ENCODE data around the gene HOXB4.
A peak's percentile ranks its signal among the peaks of the same experiment; 100 is the strongest.

The HOXB4 gene

DNA sequence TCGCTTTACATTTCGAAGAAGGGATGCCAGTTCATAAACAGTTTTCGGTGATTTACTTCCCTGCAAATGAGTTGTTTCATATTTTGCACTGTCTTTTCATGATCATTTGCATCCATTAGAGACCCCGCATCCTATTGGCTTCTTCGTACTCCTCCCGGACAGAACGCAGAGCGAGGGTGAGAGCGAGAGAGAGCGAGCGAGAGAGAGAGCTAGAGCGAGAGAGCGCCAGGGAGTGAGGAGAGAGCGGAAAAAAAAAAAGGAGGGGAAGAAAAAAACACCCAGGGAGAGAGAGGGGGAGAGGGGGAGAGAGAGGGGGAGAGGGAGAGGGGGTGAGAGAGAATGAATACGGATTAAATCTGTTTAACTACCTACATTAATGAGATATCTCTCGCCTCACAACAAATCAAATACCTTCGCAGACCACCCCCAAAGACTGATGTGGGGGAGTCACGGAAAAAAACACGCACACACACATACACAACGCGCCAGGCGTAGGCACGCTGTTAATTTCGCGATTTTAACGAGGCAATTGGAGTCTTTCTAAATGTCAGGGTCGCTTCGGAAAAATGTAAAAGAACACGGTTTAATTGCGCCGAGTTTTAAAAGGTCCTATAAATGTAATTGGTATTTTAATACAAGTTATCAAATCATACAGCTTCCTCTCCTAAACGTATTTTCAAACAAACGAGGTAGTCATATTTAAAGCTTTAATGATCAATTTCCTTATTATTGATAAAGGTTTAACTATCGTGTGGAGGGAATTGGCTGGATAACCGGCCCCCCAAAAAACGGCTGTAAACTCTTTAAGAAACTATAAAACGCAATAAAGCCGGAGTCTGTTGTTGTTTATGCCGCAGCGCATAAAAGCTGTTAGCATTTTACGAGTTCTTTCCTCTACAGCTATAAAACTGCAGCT lies 37.2 kb upstream of the HOXB4 start, which contains the start of gene HOXB8:
Gene HOXB8, minus strand, starts transcription at position 246 of the 916 bp plus-strand sequence. CDS start 588 bp downstream, outside the sequence.
- DNase-seq (ENCODE audit: low spot score), result no peak

DNA sequence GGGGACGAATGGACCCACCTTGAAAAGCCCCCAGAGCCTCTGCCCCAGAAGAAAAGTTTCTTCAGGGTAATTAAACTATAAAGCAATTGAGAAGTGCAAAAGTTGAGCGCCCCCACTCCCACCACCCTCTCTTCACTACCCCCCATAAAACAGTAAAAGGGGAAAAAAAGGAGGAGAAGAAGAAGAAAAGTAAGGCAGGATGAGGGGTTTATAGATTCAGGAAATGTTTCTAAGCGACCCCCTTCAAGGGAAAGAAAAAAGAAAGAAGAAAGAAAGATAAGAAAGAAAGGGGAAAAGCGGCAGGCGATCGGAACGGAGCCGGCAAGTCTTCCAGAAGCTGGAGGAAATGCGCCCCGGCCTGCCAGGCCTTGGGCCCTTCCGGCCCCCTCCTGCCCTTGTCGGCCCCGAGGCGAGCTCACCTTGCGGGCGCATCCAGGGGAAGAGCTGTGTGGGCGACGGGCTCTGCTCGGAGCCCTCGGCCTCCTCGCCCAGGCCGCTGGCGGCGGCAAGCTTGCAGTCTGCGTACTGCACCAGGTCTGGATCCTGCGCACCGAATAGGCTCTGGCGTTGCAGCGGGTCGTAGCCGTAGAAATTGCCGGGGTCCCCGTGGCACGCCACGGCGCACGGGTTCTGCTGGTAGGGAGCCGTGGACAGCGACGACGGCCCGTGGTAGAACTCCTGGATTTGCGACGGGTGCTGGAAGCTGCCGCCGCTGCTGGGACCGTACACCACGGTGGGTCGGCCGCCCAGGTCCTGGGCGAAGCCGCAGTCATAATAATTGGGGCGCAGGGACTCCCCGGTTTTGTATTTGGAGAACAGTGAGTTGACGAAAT lies 35.9 kb upstream of the HOXB4 start:
- DNase-seq (ENCODE audit: low spot score), result no peak

DNA sequence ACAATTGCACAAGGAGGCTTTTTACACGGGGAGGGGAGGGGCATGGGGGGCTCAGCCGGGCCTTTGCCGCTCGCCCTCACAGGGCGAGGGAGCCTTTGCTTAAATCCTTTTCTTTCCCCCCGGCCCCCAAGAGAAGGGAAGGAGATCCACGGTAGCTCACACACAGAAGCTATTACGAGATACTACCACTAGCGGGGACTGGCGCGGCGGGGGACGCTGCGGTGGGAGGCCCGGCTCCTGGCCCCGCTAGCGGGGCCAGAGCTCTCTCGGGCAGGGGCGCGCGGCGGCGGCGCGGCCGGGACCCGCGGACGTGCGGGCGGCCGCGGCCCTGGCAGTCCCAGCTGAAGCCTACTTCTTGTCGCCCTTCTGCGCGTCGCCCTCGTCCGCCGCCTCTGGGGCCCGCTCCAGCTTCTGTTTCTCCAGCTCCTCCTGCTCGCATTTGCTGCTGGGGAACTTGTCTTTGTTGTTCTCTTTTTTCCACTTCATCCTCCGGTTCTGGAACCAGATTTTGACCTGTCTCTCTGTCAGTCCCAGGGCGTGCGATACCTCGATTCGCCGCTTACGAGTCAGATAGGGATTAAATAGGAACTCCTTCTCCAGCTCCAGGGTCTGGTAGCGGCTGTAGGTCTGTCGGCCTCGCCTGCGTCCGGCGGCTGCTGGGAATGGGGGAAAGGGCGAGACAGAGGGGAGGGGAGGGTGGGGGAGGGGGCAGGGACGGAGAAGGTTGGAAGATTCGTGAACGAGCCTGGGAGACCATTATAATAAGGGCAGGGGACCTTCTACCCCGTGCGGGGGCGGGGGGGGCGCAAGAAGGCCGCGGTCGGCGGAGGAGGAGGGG lies 34.9 kb upstream of the HOXB4 start:
- DNase-seq (ENCODE audit: low spot score), result no peak

DNA sequence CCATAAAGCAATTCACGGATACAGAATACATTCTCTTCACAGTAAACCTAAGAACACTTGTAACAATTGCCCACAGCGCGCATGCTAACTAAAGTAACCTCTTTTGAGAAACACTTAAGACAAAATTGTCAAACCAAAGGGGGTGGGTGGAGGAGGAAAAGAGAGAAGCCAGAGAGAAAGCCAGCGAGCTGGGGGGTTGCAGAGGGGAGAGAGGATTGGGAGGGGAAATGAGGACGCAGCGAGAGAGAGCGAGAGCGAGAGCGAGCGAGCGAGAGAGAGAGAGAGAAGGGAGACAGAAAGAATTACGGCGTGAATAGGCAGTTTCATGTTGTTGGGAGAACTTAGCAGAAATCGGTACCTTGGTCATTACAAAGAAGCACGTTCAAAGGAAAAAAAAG lies 34.3 kb upstream of the HOXB4 start:
- no peak for DNase-seq (ENCODE audit: low spot score)

DNA sequence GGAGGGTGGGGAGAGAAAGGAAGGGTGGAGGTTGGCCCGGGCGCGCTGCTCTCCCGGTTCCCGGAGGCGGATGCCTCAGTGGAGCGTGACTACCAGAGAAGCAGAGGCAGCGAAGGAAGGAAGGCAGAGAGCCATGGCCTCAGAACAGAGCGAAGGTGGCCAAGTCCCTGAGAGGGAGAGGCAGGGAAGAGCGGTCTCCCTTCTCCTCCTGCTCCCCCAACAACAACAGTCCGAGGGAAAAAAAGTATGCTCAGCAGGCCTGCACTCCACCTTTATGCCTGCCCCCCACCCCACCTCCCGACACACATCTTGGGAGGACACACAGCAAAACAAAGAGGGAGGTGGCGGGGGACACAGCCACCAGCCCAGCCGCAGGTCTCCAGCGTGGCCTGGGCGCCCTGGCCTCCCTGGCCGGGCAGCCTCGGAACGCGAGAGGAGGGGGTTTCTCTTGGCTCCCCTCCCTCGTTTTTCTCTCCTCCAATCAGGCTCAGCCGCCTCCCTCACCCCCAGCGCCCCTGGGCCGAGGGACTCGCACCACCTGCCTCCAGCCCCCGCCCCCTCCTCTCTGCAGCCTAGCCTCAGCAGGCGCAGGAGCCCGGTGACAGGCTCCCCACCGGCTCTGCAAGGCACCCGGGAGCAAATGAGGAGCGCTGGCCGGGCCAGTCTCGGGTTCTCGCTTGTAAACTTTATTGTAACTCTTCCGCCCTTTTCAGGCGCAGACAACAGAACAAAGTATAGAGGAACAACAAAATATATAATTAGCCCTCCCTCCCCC lies 33.7 kb upstream of the HOXB4 start:
- DNase-seq (ENCODE audit: low spot score), result no peak

DNA sequence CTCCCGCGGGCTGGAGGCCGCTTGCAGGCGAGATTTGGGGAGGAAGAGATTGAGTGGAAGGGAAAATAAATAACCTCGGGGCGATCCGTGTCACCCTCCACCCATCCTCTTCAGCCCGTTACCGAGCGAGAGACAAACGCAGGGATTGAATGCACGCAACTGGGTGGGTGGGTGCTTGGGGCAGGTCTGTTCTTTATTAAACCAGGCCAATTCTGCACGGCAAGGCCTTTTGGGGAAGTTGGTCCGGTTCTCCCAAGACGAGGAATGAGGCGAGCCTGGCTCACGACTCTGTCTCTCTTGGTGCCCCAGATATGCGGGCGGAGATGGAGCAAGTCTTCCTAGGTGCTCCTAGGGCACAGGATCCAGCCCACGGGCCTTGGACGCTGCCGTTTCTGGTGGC lies 33.1 kb upstream of the HOXB4 start:
- no peak for DNase-seq (ENCODE audit: low spot score)

DNA sequence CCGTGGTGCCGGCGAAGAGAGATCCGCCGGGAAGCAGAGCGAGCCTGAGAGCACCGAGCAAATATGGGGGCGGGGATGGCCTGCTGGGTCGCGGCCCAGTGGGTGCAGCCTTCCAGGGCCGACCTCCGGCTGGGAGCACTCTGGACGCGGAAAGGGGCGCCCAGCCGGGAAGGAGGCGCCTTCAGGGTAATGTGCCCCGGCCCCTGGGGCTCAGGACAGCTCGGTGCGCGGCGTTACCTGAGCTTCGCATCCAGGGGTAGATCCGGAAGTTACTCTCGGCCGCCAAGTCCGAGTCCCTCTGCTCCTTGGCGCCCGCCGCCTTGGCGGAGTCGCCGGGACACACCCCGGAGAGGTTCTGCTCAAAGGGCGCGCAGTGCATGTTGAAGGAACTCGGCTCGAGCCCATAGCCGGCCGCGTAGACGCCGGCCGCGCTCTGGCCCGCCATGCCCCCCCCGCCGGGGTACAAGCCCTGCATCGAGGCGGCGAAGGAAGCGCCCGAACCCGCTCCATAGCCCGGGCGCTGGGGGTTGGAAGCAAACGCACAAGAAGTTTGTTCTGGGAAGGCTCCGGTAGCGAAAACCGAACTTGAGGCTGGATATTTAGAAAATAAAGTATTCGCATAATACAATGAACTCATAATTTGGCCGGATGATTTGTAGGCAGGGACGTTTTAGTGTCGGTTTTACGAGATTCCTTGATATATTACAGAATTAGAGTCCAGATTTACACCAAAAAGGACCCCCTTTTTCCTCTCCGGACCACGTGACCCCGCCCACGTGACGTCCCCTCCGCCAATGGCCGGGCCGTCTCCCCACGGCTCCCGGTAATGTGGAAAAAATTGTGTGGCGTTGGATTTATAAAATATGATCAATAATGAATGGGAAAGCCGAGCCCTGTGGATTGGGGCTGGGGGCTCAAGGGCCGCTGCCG lies 32.4 kb upstream of the HOXB4 start, which contains the start of gene HOXB7:
Gene HOXB7, minus strand, starts transcription at position 736 of the 930 bp plus-strand sequence. Its CDS starts 99 bp downstream, at position 637.
- peak; percentile 35 for DNase-seq (ENCODE audit: low spot score)

DNA sequence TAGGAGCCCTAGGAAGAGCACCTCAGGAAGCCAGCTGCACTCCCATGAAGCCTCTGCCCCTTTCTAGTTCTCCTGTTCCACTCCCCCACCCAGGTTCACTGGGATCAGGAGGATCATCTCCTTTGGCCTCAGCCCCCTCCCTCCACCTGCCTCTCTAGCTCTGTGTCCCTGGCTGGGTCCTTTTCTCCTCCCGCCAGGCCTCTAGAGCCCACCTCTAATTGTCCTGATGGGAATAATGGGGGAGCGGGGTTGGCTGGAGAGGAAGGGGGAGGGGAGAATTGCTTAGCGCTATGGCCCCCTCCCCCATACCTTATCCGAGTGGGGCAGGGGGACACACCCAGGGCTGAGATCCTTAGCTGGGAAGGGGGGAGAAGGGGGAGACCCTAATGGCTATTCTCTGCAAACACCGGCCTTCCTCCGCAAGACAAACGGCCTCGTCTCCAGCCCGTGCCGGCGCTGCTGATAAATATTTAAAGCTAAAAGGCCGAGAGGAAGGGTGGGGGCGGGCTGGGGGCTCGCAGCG lies 31.7 kb upstream of the HOXB4 start:
- DNase-seq (ENCODE audit: low spot score), result no peak

DNA sequence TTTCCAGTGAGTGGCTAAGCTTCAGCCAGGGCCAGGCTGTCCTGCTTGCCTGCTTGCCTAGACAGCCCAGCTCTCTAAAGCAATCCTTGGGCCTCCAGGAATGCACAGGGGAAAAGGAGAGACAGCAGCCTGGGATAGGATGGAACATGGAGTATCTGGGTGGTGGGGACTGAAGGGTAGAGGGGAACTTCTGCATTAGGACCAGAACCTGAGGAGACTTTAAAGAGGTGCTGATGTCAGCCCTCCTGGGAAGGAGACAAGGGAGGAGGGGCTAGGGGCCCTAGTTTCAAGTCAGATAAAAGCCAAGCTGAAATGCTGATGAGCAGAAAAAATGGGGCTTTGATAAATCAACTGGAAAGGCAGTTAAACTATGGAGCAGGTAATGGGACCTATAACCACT lies 30.9 kb upstream of the HOXB4 start:
- DNase-seq (ENCODE audit: low spot score), result no peak

DNA sequence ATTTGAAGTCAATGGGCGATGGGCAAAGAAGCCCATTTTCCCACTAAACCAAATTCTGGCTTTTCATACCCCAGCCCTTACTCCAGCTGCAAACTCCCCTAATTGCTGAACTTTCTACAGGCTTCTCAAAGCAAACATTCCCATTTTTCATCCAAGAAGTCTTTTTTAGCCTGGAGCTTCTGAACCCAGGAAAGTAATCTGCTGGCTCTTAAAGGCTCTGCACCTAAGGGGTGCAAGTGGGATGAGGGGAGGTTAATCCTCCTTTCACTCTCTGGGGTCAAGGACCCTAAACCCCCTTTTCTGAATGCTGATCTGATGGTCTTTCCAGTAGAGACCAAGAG lies 30.3 kb upstream of the HOXB4 start:
- no peak for DNase-seq (ENCODE audit: low spot score)

DNA sequence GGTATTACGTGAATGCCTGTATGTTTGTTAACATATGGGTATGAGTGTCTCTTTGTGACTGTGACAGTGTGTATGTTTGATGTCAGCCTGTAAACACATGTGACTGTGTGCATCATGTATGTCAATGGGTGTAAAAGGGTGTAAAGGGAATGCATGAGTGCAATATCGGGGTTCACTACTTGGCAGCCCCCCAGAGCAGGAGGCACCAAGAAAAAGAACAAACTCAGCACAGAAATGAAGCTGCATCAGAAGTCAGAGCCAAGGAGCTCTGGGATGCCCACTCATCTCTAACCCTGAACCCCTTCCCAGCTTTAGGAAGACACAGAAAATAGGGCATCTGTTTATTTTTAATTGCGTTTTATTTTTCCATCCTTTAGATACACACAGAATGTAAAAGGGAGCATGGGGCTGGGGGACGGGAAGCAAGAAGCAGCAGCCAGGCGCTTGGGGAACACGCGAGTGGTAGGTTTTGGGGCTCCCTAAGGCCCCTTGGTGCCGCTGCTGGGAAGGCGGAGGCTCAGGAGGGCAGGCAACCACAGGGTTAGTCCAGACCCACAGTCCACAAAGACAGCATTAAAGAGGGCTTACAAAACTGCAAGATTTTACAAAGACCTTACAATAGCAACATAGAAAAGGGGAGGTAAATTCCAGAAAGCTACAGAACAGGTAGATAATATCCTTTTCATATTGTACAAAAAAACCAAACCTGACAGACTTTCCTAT lies 28.9 kb upstream of the HOXB4 start:
- DNase-seq (ENCODE audit: low spot score), result no peak

DNA sequence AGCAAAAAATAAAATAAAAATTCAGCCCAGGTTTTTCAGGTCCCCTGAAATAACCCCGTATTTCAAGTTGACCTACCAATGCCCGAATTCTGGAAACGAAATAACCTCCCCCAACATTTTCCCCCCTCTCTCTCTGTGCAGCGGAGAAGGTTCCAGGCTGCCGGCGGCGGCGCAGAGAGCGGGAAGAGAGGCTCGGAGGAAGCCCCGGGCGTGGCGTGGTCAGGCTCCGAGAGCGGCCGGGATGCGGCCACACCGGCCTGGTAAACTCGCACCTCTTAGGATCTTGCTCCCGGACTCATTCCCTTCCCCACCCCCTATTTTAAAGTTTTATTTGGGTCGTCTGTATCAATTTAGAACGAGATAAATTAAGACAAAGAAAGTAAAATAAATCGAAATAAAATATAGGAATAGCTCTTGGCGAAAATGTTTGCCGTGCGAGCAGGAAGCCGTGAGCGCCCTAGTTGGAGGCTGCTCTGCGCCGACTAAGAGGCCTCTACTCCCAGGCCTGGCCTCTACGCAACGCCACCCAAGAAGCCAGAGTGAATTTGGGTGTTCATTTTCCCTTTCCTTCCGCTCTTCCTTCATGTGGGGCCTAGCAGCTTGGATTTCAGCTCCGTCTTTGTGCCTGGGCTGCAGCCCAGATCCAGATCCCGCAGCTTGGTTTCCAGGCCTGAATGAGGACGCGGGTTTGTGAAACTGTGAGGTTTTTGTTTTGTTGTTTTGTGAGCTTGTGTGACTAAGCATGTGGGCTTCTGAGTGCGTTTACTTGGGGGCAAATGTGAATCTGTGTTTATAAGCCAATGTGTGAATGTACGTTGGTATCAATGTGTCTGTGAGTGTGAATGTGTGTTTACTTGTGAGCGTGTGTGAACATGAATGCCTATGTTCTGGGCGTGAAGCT lies 28.1 kb upstream of the HOXB4 start:
- no peak for DNase-seq (ENCODE audit: low spot score)

DNA sequence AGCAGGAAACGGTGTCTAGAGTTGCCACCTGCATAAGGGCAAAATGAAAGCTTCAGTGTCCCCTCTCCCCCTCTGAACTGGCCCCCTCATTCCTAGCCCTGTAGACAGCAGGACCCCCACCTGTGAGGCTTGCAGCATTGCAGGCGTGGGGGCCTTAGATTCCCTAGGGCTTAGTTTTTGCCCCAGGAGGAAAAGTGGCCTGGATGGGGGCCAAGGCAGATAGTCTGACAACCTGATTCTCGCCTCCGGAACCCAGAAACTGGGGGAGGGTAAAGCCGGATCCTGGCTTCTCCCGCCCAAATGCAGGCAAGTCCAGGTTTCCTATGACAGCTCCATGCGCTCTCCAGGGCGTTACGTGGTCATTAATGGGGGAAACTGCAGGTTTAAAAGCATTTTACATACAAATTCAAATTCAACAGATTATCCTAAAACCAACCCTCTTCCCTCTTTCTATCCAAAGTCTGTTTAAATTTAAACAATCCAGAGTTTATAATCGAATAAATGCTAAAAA lies 27.3 kb upstream of the HOXB4 start:
- DNase-seq (ENCODE audit: low spot score), result no peak

DNA sequence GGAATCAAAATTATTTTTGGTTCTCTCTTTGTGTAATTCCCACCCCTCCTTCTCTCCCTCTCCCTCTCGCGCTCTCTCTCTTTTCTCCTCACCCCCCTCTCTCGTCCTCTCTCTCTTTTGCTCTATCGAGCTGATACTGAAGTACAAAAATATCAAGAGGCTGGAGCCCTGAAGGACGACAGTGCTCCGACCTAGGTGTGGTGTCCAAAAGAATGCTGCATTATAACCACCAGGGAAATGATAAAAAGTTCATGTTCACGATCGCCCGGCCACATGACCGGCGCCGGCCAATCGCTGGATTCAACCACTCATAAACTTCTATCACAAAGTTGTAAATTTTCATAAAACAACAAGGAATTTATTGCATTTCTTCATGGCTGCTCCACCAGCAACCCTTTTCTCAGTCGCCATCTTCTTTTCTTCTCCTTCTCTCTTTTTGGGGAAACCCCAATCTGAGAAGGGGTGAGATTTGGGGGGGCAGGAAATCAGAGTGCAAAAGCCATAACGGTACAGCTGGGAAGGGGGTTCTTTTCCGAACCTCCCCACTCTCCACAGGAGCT lies 26.7 kb upstream of the HOXB4 start, which contains the start of gene HOXB6:
Gene HOXB6, minus strand, starts transcription at position 217 of the 560 bp plus-strand sequence. CDS start 6,836 bp downstream, outside the sequence.
- DNase-seq (ENCODE audit: low spot score), result no peak

DNA sequence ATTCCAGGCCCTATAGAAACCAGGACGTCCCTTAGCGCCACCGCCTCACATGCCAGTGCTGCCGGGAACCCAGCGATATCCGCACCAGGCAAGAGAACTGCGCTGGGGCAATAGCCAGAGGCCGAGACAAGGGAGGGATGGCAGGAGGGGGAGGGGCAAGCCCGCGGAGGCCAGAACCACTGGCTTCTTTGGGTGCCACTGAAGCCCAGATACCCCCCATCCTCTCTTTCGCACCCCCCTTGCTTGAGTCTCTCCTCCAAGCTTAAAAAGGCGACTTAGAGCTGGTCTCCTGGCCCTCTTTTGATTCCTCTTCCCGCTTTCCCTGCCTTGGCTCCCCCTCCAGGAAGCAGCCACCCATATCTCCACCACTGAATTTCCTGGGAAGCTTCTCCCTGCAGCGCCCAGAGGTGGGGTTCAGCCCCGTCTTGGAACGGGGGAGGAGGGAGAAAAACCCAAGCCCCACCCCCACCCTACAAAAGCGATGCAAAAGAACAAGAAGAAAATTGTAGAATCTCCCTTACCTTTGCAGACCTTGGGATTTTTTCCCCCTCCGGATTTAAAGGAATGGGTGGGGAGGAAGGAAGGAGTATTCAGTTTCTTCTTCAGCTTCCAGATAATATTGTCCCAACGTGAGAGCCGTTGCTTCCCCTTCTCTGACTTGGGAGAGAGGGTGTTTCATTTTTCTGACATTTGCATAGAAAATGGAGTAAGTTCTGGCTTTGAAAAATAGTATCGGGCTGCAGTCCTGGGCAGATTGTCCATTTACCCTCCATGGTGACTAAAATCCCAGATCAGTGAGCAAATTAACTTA lies 26.0 kb upstream of the HOXB4 start:
- DNase-seq (ENCODE audit: low spot score), result no peak
